ENCODE results near the gene SERP2. TPM values are rescaled to one million over a fixed set of nuclear protein-coding genes. Genes with fewer than 3 reads are reported as not detected.

SERP2 gene
- total RNA-seq, 1 experiment from 2014 or later: not detected

DNA sequence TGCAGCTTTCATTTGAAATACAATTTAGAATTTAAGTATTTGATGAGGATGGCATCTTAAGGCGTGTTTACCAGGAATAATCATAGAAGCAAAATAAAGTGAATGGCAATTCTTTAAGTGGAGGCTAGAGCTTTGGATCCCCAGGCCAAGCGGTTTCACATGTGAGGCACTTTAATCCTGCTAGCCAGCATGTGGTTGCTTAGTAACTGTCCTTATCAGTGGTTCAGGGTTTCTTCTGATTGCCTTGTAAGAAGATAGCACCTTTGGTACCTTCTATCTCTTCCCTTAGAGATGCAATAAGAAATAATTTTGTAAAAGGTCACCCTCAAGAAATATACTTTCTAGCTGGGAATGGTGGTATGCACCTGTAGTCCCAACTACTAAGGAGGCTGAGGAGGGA, 38.9 kb upstream of the SERP2 start:
- H3K4me3 ChIP-seq (ENCODE audit: low read length): no peak overlapping the region
- no peaks in the 10 kb centered on the region for H3K9me3 ChIP-seq (ENCODE audit: low read length)
- H3K79me2 ChIP-seq (ENCODE audit: low read length): no peaks in the 10 kb centered on the region
- no peak overlapping the region for H2AFZ ChIP-seq (ENCODE audit: low read length)
- no peaks in the 10 kb centered on the region for H3K36me3 ChIP-seq (ENCODE audit: insufficient read depth, low read length)
- no peaks in the 10 kb centered on the region for H3K27me3 ChIP-seq (ENCODE audit: low read length)
- no peaks in the 10 kb centered on the region for H4K20me1 ChIP-seq (ENCODE audit: insufficient read depth, low read depth, low read length)
- no peak overlapping the region for H3K4me2 ChIP-seq (ENCODE audit: low read depth, low read length, poor library complexity, severe bottlenecking)
- H3K4me1 ChIP-seq (ENCODE audit: low read length): no peaks in the 10 kb centered on the region
- H3K9me2 ChIP-seq (replicated peaks; ENCODE audit: insufficient read depth, low read length): no peaks in the 10 kb centered on the region
- H3K9ac ChIP-seq (ENCODE audit: low read length): no peak overlapping the region
- no peak overlapping the region for H3K27ac ChIP-seq (ENCODE audit: low read length)
- DNase-seq: no peak

DNA sequence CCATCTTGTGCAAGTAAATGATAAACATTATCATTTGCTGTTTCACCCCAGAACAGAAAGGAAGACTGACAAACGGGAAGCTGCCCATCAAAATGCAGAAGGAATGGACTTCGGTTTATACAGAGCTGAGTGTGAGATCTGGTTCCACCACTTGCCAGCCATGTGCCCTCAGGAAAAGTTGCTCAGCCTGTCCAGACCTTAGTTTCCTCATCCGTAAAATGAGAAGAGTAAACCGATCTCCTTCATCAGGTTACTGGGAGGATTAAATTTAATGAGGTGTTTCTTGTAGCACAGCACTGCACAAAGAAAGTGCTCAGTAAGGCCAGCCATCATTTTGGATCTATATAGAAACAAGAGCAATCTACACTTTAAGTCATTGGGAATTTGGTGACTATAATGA, 36.7 kb upstream of the SERP2 start:
- no peak for DNase-seq
- H2AFZ ChIP-seq (ENCODE audit: low read length): no peak overlapping the region
- H3K9me3 ChIP-seq (ENCODE audit: low read length): no peaks in the 10 kb centered on the region
- no peaks in the 10 kb centered on the region for H4K20me1 ChIP-seq (ENCODE audit: insufficient read depth, low read depth, low read length)
- H3K27me3 ChIP-seq (ENCODE audit: low read length): no peaks in the 10 kb centered on the region
- no peak overlapping the region for H3K27ac ChIP-seq (ENCODE audit: low read length)
- no peaks in the 10 kb centered on the region for H3K36me3 ChIP-seq (ENCODE audit: insufficient read depth, low read length)
- no peak overlapping the region for H3K4me3 ChIP-seq (ENCODE audit: low read length)
- H3K9ac ChIP-seq (ENCODE audit: low read length): no peak overlapping the region
- no peaks in the 10 kb centered on the region for H3K79me2 ChIP-seq (ENCODE audit: low read length)
- no peak overlapping the region for H3K4me2 ChIP-seq (ENCODE audit: low read depth, low read length, poor library complexity, severe bottlenecking)
- H3K4me1 ChIP-seq (ENCODE audit: low read length): no peaks in the 10 kb centered on the region
- H3K9me2 ChIP-seq (replicated peaks; ENCODE audit: insufficient read depth, low read length): no peaks in the 10 kb centered on the region

DNA sequence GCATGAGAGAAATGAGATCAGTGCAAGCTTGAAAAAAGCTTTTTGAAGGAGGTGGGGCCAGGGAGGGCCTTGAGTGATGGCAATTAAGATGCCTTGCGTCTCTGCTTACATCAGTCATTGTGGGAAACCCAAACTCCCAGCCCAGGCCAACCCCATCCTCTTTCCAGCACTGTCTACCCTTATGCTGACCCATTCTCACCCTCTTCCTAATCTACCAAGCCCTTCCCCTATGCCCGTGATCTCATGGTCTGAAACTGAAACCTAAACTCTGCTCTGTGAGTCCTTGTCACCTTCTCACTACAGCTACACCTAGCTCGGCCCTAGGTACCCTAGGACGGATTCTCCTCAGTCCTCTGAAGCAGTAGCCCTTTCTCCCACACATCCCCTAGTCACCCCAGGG, 36.0 kb upstream of the SERP2 start:
- H3K27me3 ChIP-seq (ENCODE audit: low read length): no peaks in the 10 kb centered on the region
- H3K9me2 ChIP-seq (replicated peaks; ENCODE audit: insufficient read depth, low read length): no peaks in the 10 kb centered on the region
- H3K4me2 ChIP-seq (ENCODE audit: low read depth, low read length, poor library complexity, severe bottlenecking): no peak overlapping the region
- no peak overlapping the region for H3K27ac ChIP-seq (ENCODE audit: low read length)
- no peaks in the 10 kb centered on the region for H4K20me1 ChIP-seq (ENCODE audit: insufficient read depth, low read depth, low read length)
- H3K36me3 ChIP-seq (ENCODE audit: insufficient read depth, low read length): no peaks in the 10 kb centered on the region
- no peaks in the 10 kb centered on the region for H3K4me1 ChIP-seq (ENCODE audit: low read length)
- no peak overlapping the region for H3K9ac ChIP-seq (ENCODE audit: low read length)
- no peak overlapping the region for H3K4me3 ChIP-seq (ENCODE audit: low read length)
- DNase-seq: no peak
- no peak overlapping the region for H2AFZ ChIP-seq (ENCODE audit: low read length)
- H3K79me2 ChIP-seq (ENCODE audit: low read length): no peaks in the 10 kb centered on the region
- no peaks in the 10 kb centered on the region for H3K9me3 ChIP-seq (ENCODE audit: low read length)

GRCh38 chr13:44340508-44340907, 33.1 kb upstream of the SERP2 start:
- no peak for DNase-seq
- no peak overlapping the region for H3K27ac ChIP-seq (ENCODE audit: low read length)
- no peaks in the 10 kb centered on the region for H4K20me1 ChIP-seq (ENCODE audit: insufficient read depth, low read depth, low read length)
- H3K9me3 ChIP-seq (ENCODE audit: low read length): no peaks in the 10 kb centered on the region
- H3K9ac ChIP-seq (ENCODE audit: low read length): no peak overlapping the region
- no peaks in the 10 kb centered on the region for H3K36me3 ChIP-seq (ENCODE audit: insufficient read depth, low read length)
- no peak overlapping the region for H2AFZ ChIP-seq (ENCODE audit: low read length)
- no peaks in the 10 kb centered on the region for H3K4me1 ChIP-seq (ENCODE audit: low read length)
- no peaks in the 10 kb centered on the region for H3K79me2 ChIP-seq (ENCODE audit: low read length)
- no peak overlapping the region for H3K4me2 ChIP-seq (ENCODE audit: low read depth, low read length, poor library complexity, severe bottlenecking)
- no peak overlapping the region for H3K4me3 ChIP-seq (ENCODE audit: low read length)
- H3K9me2 ChIP-seq (replicated peaks; ENCODE audit: insufficient read depth, low read length): no peaks in the 10 kb centered on the region
- no peaks in the 10 kb centered on the region for H3K27me3 ChIP-seq (ENCODE audit: low read length)

DNA sequence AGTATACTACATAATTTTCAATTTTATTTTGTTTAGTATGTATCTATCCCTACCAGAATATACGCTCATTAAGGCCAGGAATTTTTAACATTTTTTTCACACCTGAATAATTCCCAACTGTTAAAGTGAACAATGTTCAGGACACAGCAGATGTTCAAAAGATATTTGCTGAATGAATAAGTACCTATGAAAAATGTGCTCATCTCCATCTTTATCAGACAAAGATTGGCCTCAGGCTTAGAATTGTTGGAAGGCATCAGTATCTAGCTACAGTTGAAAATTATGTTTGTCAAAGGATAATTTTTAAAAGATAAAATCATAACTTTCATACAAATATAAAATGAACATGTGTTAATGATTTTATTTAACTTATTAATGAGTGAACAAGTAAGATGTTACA, 30.9 kb upstream of the SERP2 start:
- no peaks in the 10 kb centered on the region for H3K36me3 ChIP-seq (ENCODE audit: insufficient read depth, low read length)
- no peak overlapping the region for H3K27ac ChIP-seq (ENCODE audit: low read length)
- H2AFZ ChIP-seq (ENCODE audit: low read length): no peak overlapping the region

GRCh38 chr13:44346534-44346933, 27.1 kb upstream of the SERP2 start:
- Histone ChIP-seq H3K4me1 (ENCODE audit: low read length) (no peaks in the 10 kb centered on the region), H3K4me2 (ENCODE audit: low read depth, low read length, poor library complexity, severe bottlenecking) (no peak overlapping the region), H2AFZ (ENCODE audit: low read length) (no peak overlapping the region), H3K27ac (ENCODE audit: low read length) (no peak overlapping the region), H3K9ac (ENCODE audit: low read length) (no peak overlapping the region), H3K79me2 (ENCODE audit: low read length) (no peaks in the 10 kb centered on the region), H3K9me2 (replicated peaks; ENCODE audit: insufficient read depth, low read length) (no peaks in the 10 kb centered on the region), H3K36me3 (ENCODE audit: insufficient read depth, low read length) (no peaks in the 10 kb centered on the region), H3K9me3 (ENCODE audit: low read length) (no peaks in the 10 kb centered on the region), H4K20me1 (ENCODE audit: insufficient read depth, low read depth, low read length) (no peaks in the 10 kb centered on the region), H3K27me3 (ENCODE audit: low read length) (no peaks in the 10 kb centered on the region), H3K4me3 (ENCODE audit: low read length) (no peak overlapping the region)
- no peak for DNase-seq

More for the DNA sequence above, 30.9 kb upstream of the SERP2 start:
- Histone ChIP-seq H3K4me2 (ENCODE audit: low read depth, low read length, poor library complexity, severe bottlenecking) (no peak overlapping the region), H3K4me3 (ENCODE audit: low read length) (no peak overlapping the region), H3K9me3 (ENCODE audit: low read length) (no peaks in the 10 kb centered on the region), H3K9ac (ENCODE audit: low read length) (no peak overlapping the region), H3K79me2 (ENCODE audit: low read length) (no peaks in the 10 kb centered on the region), H3K9me2 (replicated peaks; ENCODE audit: insufficient read depth, low read length) (no peaks in the 10 kb centered on the region), H4K20me1 (ENCODE audit: insufficient read depth, low read depth, low read length) (no peaks in the 10 kb centered on the region), H3K27me3 (ENCODE audit: low read length) (no peaks in the 10 kb centered on the region), H3K4me1 (ENCODE audit: low read length) (no peaks in the 10 kb centered on the region)
- DNase-seq: no peak

GRCh38 chr13:44347301-44347700, 26.3 kb upstream of the SERP2 start:
- Histone ChIP-seq H3K9me2 (replicated peaks; ENCODE audit: insufficient read depth, low read length) (no peaks in the 10 kb centered on the region), H3K36me3 (ENCODE audit: insufficient read depth, low read length) (no peaks in the 10 kb centered on the region), H3K9me3 (ENCODE audit: low read length) (no peaks in the 10 kb centered on the region), H3K4me2 (ENCODE audit: low read depth, low read length, poor library complexity, severe bottlenecking) (no peak overlapping the region), H3K27ac (ENCODE audit: low read length) (no peak overlapping the region), H3K79me2 (ENCODE audit: low read length) (no peaks in the 10 kb centered on the region), H2AFZ (ENCODE audit: low read length) (no peak overlapping the region), H3K4me3 (ENCODE audit: low read length) (no peak overlapping the region), H3K4me1 (ENCODE audit: low read length) (no peaks in the 10 kb centered on the region), H3K9ac (ENCODE audit: low read length) (no peak overlapping the region), H4K20me1 (ENCODE audit: insufficient read depth, low read depth, low read length) (no peaks in the 10 kb centered on the region), H3K27me3 (ENCODE audit: low read length) (no peaks in the 10 kb centered on the region)
- no peak for DNase-seq

- no peak overlapping the region for H3K27ac ChIP-seq (ENCODE audit: low read length)
- H3K79me2 ChIP-seq (ENCODE audit: low read length): no peaks in the 10 kb centered on the region
- H3K4me2 ChIP-seq (ENCODE audit: low read depth, low read length, poor library complexity, severe bottlenecking): no peak overlapping the region
- H3K9me3 ChIP-seq (ENCODE audit: low read length): no peaks in the 10 kb centered on the region
- no peak for DNase-seq
- no peaks in the 10 kb centered on the region for H3K9me2 ChIP-seq (replicated peaks; ENCODE audit: insufficient read depth, low read length)
- no peaks in the 10 kb centered on the region for H3K27me3 ChIP-seq (ENCODE audit: low read length)
- H3K4me3 ChIP-seq (ENCODE audit: low read length): no peak overlapping the region
- no peak overlapping the region for H3K9ac ChIP-seq (ENCODE audit: low read length)
- H3K36me3 ChIP-seq (ENCODE audit: insufficient read depth, low read length): no peaks in the 10 kb centered on the region
- no peaks in the 10 kb centered on the region for H3K4me1 ChIP-seq (ENCODE audit: low read length)
- no peaks in the 10 kb centered on the region for H4K20me1 ChIP-seq (ENCODE audit: insufficient read depth, low read depth, low read length)
- H2AFZ ChIP-seq (ENCODE audit: low read length): no peak overlapping the region
Measured at GRCh38 chr13:44347949-44348348, 25.7 kb upstream of the SERP2 start.
